Measurements from ENCODE around the gene NUDC. TPM values are rescaled to one million over a fixed set of nuclear protein-coding genes. Genes with fewer than 3 reads are reported as not detected.

NUDC gene
- total and polyA plus RNA-seq, 2 of the 13 experiments (the other 11 are each of a cell fraction or from before 2014, with no cell fraction given): 34.7 to 104 TPM

- TF ChIP-seq ZBTB44 (CRISPR knock-in tag; IDR thresholded peaks at IDR 0.05) (no peak), LCORL (IDR thresholded peaks at IDR 0.05) (no peak), LCORL (CRISPR knock-in tag; IDR thresholded peaks at IDR 0.05) (peak; percentile 79), HNRNPH1 (optimal IDR thresholded peaks at IDR 0.05; ENCODE audit: low read depth, low read length) (no peak), NPAS2 (CRISPR knock-in tag; IDR thresholded peaks at IDR 0.05; ENCODE audit: borderline replicate concordance) (no peak), ZNF367 (CRISPR knock-in tag; IDR thresholded peaks at IDR 0.05; ENCODE audit: borderline replicate concordance) (no peak), ZNF432 (CRISPR knock-in tag; IDR thresholded peaks at IDR 0.05; ENCODE audit: borderline replicate concordance) (no peak), ZNF746 (CRISPR knock-in tag; IDR thresholded peaks at IDR 0.05) (peak; percentile 40), MEF2D (CRISPR knock-in tag; IDR thresholded peaks at IDR 0.05) (peak; percentile 30; the same call in 1 of the 2 replicates), ZC3H4 (CRISPR knock-in tag; IDR thresholded peaks at IDR 0.05; ENCODE audit: borderline replicate concordance) (peak; percentile 42; the same call in 1 of the 2 replicates), KIAA2018 (CRISPR knock-in tag; IDR thresholded peaks at IDR 0.05; ENCODE audit: borderline replicate concordance) (peak; percentile 85; the same call in 1 of the 2 replicates), HNF4A (CRISPR knock-in tag; IDR thresholded peaks at IDR 0.05) (0 out of 2 replicates have a peak, but pooled peaks have one; percentile 15), TAF15 (IDR thresholded peaks at IDR 0.05; ENCODE audit: low read depth, low read length, poor library complexity, severe bottlenecking) (peak; percentile 68), FOSL1 (CRISPR knock-in tag; IDR thresholded peaks at IDR 0.05; ENCODE audit: borderline replicate concordance) (0 out of 2 replicates have a peak, but pooled peaks have one; percentile 6), DBP (CRISPR knock-in tag; IDR thresholded peaks at IDR 0.05; ENCODE audit: not compliant biosample characterization) (no peak), PRPF4 (IDR thresholded peaks at IDR 0.05; ENCODE audit: low read depth, low read length, poor library complexity, severe bottlenecking) (no peak), ZNF460 (CRISPR knock-in tag; IDR thresholded peaks at IDR 0.05; ENCODE audit: borderline replicate concordance) (no peak; the same call in 1 of the 2 replicates), U2AF2 (IDR thresholded peaks at IDR 0.05; ENCODE audit: low read depth, low read length) (no peak)
These were observed 31.7 kb upstream of the NUDC start, which contains the start of gene GPN2 (continued) for GRCh38 chr1:26889551-26890466.

Measured in HepG2 (cell line).